Mesendoderm (in vitro differentiated cells): ENCODE data around the gene PGAP2.

Experiments
- DNase-seq: peaks from one replicate; pipeline ENCODE4 v3.0.0; 2013
- H2AK5ac ChIP-seq: 2 replicates; pipeline ENCODE4 v1.6.1; 2013; ENCODE audit warnings: low read length, inconsistent platforms
- H2BK120ac ChIP-seq: 2 replicates; pipeline ENCODE4 v1.6.1; 2013; ENCODE audit warnings: low read depth, mild to moderate bottlenecking, low read length, moderate library complexity, mixed read lengths
- H2BK15ac ChIP-seq: replicated peaks from 2 replicates; pipeline ENCODE4 v1.6.1; 2013; ENCODE audit warnings: low read depth, mild to moderate bottlenecking, moderate library complexity
- H2BK5ac ChIP-seq: 2 replicates; pipeline ENCODE4 v1.6.1; 2013; ENCODE audit warnings: low read length, inconsistent platforms
- H3K18ac ChIP-seq: 2 replicates; pipeline ENCODE4 v1.6.1; 2013; ENCODE audit warnings: mild to moderate bottlenecking, low read length, mixed read lengths
- H3K23ac ChIP-seq: one replicate; pipeline ENCODE4 v1.6.1; 2013; ENCODE audit warnings: low read length
- H3K27ac ChIP-seq: 2 replicates; pipeline ENCODE4 v1.5.1; 2013; ENCODE audit warnings: low read depth, mild to moderate bottlenecking, inconsistent platforms, low read length, moderate library complexity
- H3K27me3 ChIP-seq: 2 replicates; pipeline ENCODE4 v1.6.1; 2013; ENCODE audit warnings: low read length, control low read depth, mild to moderate bottlenecking, inconsistent platforms; ENCODE audit not compliant: insufficient read depth, poor library complexity
- H3K36me3 ChIP-seq: 2 replicates; pipeline ENCODE4 v1.6.1; 2013; ENCODE audit warnings: low read length, inconsistent platforms; ENCODE audit not compliant: control insufficient read depth, insufficient read depth
- H3K4ac ChIP-seq: one replicate; pipeline ENCODE4 v1.6.1; 2013; ENCODE audit warnings: low read depth, mild to moderate bottlenecking, low read length, moderate library complexity
- H3K4me1 ChIP-seq: 2 replicates; pipeline ENCODE4 v1.6.1; 2013; ENCODE audit warnings: low read depth, low read length, inconsistent platforms; ENCODE audit not compliant: control insufficient read depth
- H3K4me2 ChIP-seq: 2 replicates; pipeline ENCODE4 v1.6.1; 2013; ENCODE audit warnings: low read length
- H3K4me3 ChIP-seq: 2 replicates; pipeline ENCODE4 v1.5.1; 2013; ENCODE audit warnings: mild to moderate bottlenecking, low read length
- H3K56ac ChIP-seq: one replicate; pipeline ENCODE4 v1.6.1; 2013; ENCODE audit warnings: low read length
- H3K79me1 ChIP-seq: 2 replicates; pipeline ENCODE4 v1.6.1; 2013; ENCODE audit warnings: low read length, inconsistent platforms
- H3K79me2 ChIP-seq: 2 replicates; pipeline ENCODE4 v1.6.1; 2013; ENCODE audit warnings: mild to moderate bottlenecking, low read length; ENCODE audit not compliant: control insufficient read depth, insufficient read depth
- H3K9ac ChIP-seq: 2 replicates; pipeline ENCODE4 v1.6.1; 2013; ENCODE audit warnings: low read length, inconsistent platforms
- H4K5ac ChIP-seq: one replicate; pipeline ENCODE4 v1.6.1; 2013; ENCODE audit warnings: low read length
- H4K8ac ChIP-seq: one replicate; pipeline ENCODE4 v1.6.1; 2013; ENCODE audit warnings: low read depth, mild to moderate bottlenecking, control low read depth, low read length, moderate library complexity
- WGBS: extraction: QIAGEN DNeasy Blood & Tissue Kit; methylation state at CpG from one replicate; pipeline ENCODE4 v1.1.7; 2013; ENCODE audit warnings: low lambda C conversion rate, missing lambda C conversion rate; ENCODE audit not compliant: insufficient coverage; ENCODE audit errors: extremely low coverage; 5-methylcytosine and 5-hydroxymethylcytosine counted together

The PGAP2 gene

GRCh38 chr11:3834664-3835461 is 26.5 kb downstream of the PGAP2 start:
- Histone ChIP-seq H3K4ac (no peak overlapping the region), H3K4me1 (peaks cover 26% of the 10 kb centered on the region), H3K27ac (no peak overlapping the region), H2BK15ac (no peak overlapping the region), H3K18ac (peak overlapping the region; percentile 1), H2BK5ac (no peak overlapping the region), H3K79me2 (peaks cover 36% of the 10 kb centered on the region), H4K5ac (no peak overlapping the region), H2AK5ac (no peak overlapping the region), H4K8ac (no peak overlapping the region), H3K56ac (peak overlapping the region; percentile 17), H3K23ac (no peak overlapping the region), H3K9ac (no peak overlapping the region), H2BK120ac (no peak overlapping the region), H3K79me1 (peaks cover 58% of the 10 kb centered on the region), H3K36me3 (peaks cover 4% of the 10 kb centered on the region), H3K4me3 (no peak overlapping the region), H3K27me3 (no peaks in the 10 kb centered on the region), H3K4me2 (no peak overlapping the region)
- WGBS = no CpG with 5 or more reads among the region's 7 CpGs
- peak; percentile 69 for DNase-seq

DNA sequence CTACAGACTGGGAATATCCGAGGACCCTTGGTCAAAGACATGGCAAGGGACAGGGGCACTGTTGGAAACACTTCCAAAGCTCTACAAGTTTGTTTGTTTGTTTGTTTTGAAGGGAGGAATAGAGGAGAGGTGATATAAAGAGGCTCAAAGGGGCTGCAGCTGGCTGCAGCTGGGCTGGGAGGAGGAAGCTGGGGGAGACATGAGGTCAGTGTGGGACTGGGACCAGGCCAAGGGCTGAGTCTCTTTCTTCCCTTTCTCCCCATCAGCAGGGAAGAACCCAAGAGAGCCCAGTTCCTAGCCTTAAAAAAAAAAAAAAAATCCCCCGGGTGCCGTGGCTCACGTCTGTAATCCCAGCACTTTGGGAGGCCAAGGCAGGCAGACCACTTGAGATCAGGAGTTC is 27.4 kb downstream of the PGAP2 start:
- Histone ChIP-seq H3K79me2 (peaks cover 40% of the 10 kb centered on the region), H3K4me3 (no peak overlapping the region), H3K4ac (no peak overlapping the region), H3K4me1 (peaks cover 28% of the 10 kb centered on the region), H3K9ac (no peak overlapping the region), H3K23ac (no peak overlapping the region), H4K8ac (no peak overlapping the region), H3K36me3 (peaks cover 4% of the 10 kb centered on the region), H3K4me2 (no peak overlapping the region), H3K79me1 (peaks cover 62% of the 10 kb centered on the region), H2BK120ac (no peak overlapping the region), H3K56ac (peak overlapping the region; percentile 8), H3K18ac (no peak overlapping the region), H2BK5ac (no peak overlapping the region), H3K27me3 (no peaks in the 10 kb centered on the region), H4K5ac (no peak overlapping the region), H2AK5ac (no peak overlapping the region), H2BK15ac (no peak overlapping the region), H3K27ac (no peak overlapping the region)
- DNase-seq = no peak
- no CpG with 5 or more reads among the region's 4 CpGs for WGBS

GRCh38 chr11:3836903-3837302 is 28.5 kb downstream of the PGAP2 start:
- no peak overlapping the region for H3K27ac ChIP-seq

DNA sequence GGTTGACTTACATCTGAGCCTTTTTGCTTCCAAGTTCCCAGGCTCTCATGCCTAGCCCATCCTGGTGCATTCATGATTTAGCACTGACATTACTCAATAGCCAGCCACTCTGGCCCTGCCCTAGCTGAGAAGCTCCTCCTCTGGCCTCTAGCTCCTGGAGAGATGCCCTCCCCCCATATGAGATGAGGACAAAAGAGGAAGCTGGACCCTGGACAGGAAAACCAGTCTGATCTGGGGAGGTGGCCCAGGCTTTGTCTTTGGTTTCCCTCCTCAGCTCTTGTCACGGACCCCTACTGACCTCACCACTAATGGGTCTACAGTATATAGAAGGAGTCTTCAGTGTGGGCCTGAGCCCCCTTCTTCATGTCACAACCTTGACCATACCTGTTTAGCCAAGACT is 29.4 kb downstream of the PGAP2 start:
- no peak for DNase-seq
- H4K8ac ChIP-seq = no peak overlapping the region
- H4K5ac ChIP-seq = no peak overlapping the region

More at GRCh38 chr11:3836903-3837302, 28.5 kb downstream of the PGAP2 start:
- no peak overlapping the region for H3K4me3 ChIP-seq
- no peak overlapping the region for H3K18ac ChIP-seq
- H2BK15ac ChIP-seq = no peak overlapping the region
- peaks cover under 1% of the 10 kb centered on the region for H3K36me3 ChIP-seq
- no peak overlapping the region for H4K5ac ChIP-seq
- H3K4me2 ChIP-seq = no peak overlapping the region
- H3K79me2 ChIP-seq = peaks cover 37% of the 10 kb centered on the region
- H3K56ac ChIP-seq = no peak overlapping the region
- no peak overlapping the region for H2BK120ac ChIP-seq
- peak overlapping the region; percentile 20 for H3K9ac ChIP-seq
- no CpG with 5 or more reads among the region's 5 CpGs for WGBS
- H3K23ac ChIP-seq = no peak overlapping the region
- peaks cover 28% of the 10 kb centered on the region for H3K4me1 ChIP-seq
- no peak overlapping the region for H4K8ac ChIP-seq
- H2BK5ac ChIP-seq = no peak overlapping the region
- DNase-seq = no peak
- H3K79me1 ChIP-seq = peaks cover 51% of the 10 kb centered on the region
- no peak overlapping the region for H3K4ac ChIP-seq
- no peak overlapping the region for H2AK5ac ChIP-seq
- H3K27me3 ChIP-seq = no peaks in the 10 kb centered on the region

DNA sequence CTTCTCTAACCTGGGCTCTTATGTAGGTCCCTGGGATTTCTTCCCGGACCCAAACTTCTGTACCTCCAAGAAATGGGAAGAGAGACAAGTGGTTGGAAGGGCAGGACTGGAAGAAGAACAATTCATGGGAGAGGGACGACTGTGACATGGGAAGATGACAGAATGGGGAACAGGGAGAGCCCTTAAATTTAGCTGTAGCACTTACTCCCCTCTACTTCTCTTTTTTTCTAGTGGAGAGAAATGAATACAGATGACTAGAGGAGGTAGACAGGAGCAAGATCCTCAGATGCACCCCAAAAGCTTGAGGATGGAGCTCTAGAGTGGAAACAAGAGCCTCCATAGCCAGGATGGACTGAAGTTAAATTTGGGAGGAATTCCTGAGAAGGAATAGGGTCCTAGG is 30.1 kb downstream of the PGAP2 start:
- Histone ChIP-seq H3K27ac (no peak overlapping the region), H3K9ac (no peak overlapping the region), H3K18ac (no peak overlapping the region), H3K4me3 (no peak overlapping the region), H3K23ac (no peak overlapping the region), H3K36me3 (no peaks in the 10 kb centered on the region), H4K5ac (no peak overlapping the region), H2AK5ac (no peak overlapping the region), H3K4me1 (peaks cover 28% of the 10 kb centered on the region), H4K8ac (no peak overlapping the region), H2BK120ac (no peak overlapping the region), H3K79me1 (peaks cover 42% of the 10 kb centered on the region), H3K79me2 (peaks cover 34% of the 10 kb centered on the region), H2BK5ac (no peak overlapping the region), H3K56ac (no peak overlapping the region), H3K4me2 (no peak overlapping the region), H3K27me3 (no peaks in the 10 kb centered on the region), H2BK15ac (no peak overlapping the region), H3K4ac (no peak overlapping the region)
- no peak for DNase-seq
- WGBS = no CpG with 5 or more reads among the region's 2 CpGs

More for the DNA sequence above, 29.4 kb downstream of the PGAP2 start:
- Histone ChIP-seq H2BK120ac (no peak overlapping the region), H3K9ac (no peak overlapping the region), H3K27ac (no peak overlapping the region), H3K18ac (no peak overlapping the region), H2BK5ac (no peak overlapping the region), H3K4me2 (no peak overlapping the region), H3K4me3 (no peak overlapping the region), H3K4me1 (peaks cover 28% of the 10 kb centered on the region), H2BK15ac (no peak overlapping the region), H2AK5ac (no peak overlapping the region), H3K79me1 (peaks cover 45% of the 10 kb centered on the region), H3K36me3 (no peaks in the 10 kb centered on the region), H3K79me2 (peaks cover 37% of the 10 kb centered on the region), H3K23ac (peak overlapping the region; percentile 48), H3K27me3 (no peaks in the 10 kb centered on the region), H3K56ac (no peak overlapping the region), H3K4ac (no peak overlapping the region)
- no CpG with 5 or more reads among the region's 1 CpG for WGBS
